GM23338 (cell line): ENCODE measurements around the gene RIC8A. TPM values are rescaled to one million over a fixed set of nuclear protein-coding genes. Genes with fewer than 3 reads are reported as not detected.

Experiments used
- ATAC-seq: fragments of 200-7000 bp; cut with Tn5 transposase; 3 replicates; pipeline ENCODE4 v1.9.1; 2020
- DNase-seq: peaks from one replicate; pipeline ENCODE4 v3.0.0-alpha.2; 2015; ENCODE audit warnings: low spot score
- H2AFZ ChIP-seq: fragments of 200-600 bp; sonication (generic); 2 replicates; pipeline ENCODE4 v1.8.0; 2016; ENCODE audit warnings: antibody characterized with exemption, mild to moderate bottlenecking, moderate library complexity
- H3F3A ChIP-seq: fragments of 200-600 bp; sonication (generic); replicated peaks from 2 replicates; pipeline ENCODE4 v1.8.0; 2017; ENCODE audit warnings: antibody characterized with exemption, mixed run types, low read depth
- H3K27ac ChIP-seq: fragments of 200-600 bp; sonication (generic); 2 replicates; pipeline ENCODE4 v1.6.1; 2016; ENCODE audit warnings: low read depth
- H3K27me3 ChIP-seq: fragments of 200-600 bp; sonication (generic); 2 replicates; pipeline ENCODE4 v1.8.0; 2016; ENCODE audit warnings: mild to moderate bottlenecking, mixed run types, moderate library complexity; ENCODE audit not compliant: insufficient read depth
- H3K36me3 ChIP-seq: fragments of 200-600 bp; sonication (generic); 2 replicates; pipeline ENCODE4 v1.8.0; 2016; ENCODE audit warnings: mild to moderate bottlenecking; ENCODE audit not compliant: insufficient read depth
- H3K4me1 ChIP-seq: fragments of 200-600 bp; sonication (generic); 2 replicates; pipeline ENCODE4 v1.8.0; 2016; ENCODE audit warnings: mild to moderate bottlenecking, moderate library complexity; ENCODE audit not compliant: insufficient read depth
- H3K4me2 ChIP-seq: fragments of 200-600 bp; sonication (generic); 2 replicates; pipeline ENCODE4 v1.7.1; 2017; ENCODE audit warnings: mixed run types
- H3K4me3 ChIP-seq: fragments of 200-600 bp; sonication (generic); 2 replicates; pipeline ENCODE4 v1.6.1; 2016; ENCODE audit warnings: mixed run types
- H3K79me2 ChIP-seq: fragments of 200-600 bp; sonication (generic); replicated peaks from 2 replicates; pipeline ENCODE4 v1.8.0; 2017; ENCODE audit warnings: mild to moderate bottlenecking; ENCODE audit not compliant: insufficient read depth
- H3K9me2 ChIP-seq: fragments of 200-600 bp; sonication (generic); 2 replicates; pipeline ENCODE4 v1.8.0; 2017; ENCODE audit not compliant: insufficient read depth
- H4K20me1 ChIP-seq: fragments of 200-600 bp; sonication (generic); replicated peaks from 2 replicates; pipeline ENCODE4 v1.8.0; 2017; ENCODE audit warnings: mild to moderate bottlenecking; ENCODE audit not compliant: insufficient read depth
- H3K27ac Mint-ChIP-seq: 2 replicates; pipeline ENCODE4 v1.8.0; 2020; ENCODE audit warnings: inconsistent platforms, mild to moderate bottlenecking, moderate library complexity, mixed read lengths
- H3K27me3 Mint-ChIP-seq: 3 replicates; pipeline ENCODE4 v1.8.0; 2022; ENCODE audit warnings: low read depth, mild to moderate bottlenecking, moderate library complexity, mixed read lengths, inconsistent platforms; ENCODE audit not compliant: insufficient read depth, poor library complexity
- H3K36me3 Mint-ChIP-seq: 3 replicates; pipeline ENCODE4 v1.8.0; 2021; ENCODE audit warnings: low read depth, mild to moderate bottlenecking, inconsistent platforms, moderate library complexity, mixed read lengths
- H3K4me1 Mint-ChIP-seq: 3 replicates; pipeline ENCODE4 v1.8.0; 2020; ENCODE audit warnings: mild to moderate bottlenecking, inconsistent platforms, mixed read lengths
- H3K4me3 Mint-ChIP-seq: 3 replicates; pipeline ENCODE4 v1.8.0; 2021; ENCODE audit warnings: moderate library complexity, mild to moderate bottlenecking, inconsistent platforms, mixed read lengths
- H3K9me3 Mint-ChIP-seq: 3 replicates; pipeline ENCODE4 v1.8.0; 2020; ENCODE audit warnings: moderate library complexity, mild to moderate bottlenecking, inconsistent platforms, mixed read lengths
- CREB1 ChIP-seq: fragments of 250-450 bp; sonication (Bioruptor Pico); IDR thresholded peaks from 2 replicates; pipeline ENCODE4 v1.5.0; 2020; ENCODE audit warnings: low read depth, mild to moderate bottlenecking, moderate library complexity
- CTCF ChIP-seq, 2 experiments: fragments of 200-600 bp in 1 of 2; sonication (generic) in 1 of 2; conservative IDR thresholded peaks; 2 replicates each; pipeline versions ENCODE4 v1.5.1 to v1.6.1; 2016 to 2017; ENCODE audit warnings: antibody characterized with exemption in 2 of 2, low read depth in 2 of 2, mild to moderate bottlenecking in 2 of 2, moderate library complexity in 1 of 2
- EZH2 ChIP-seq: fragments of 200-600 bp; sonication (generic); IDR thresholded peaks from one replicate; pipeline ENCODE4 v1.8.0; 2017; ENCODE audit warnings: antibody characterized with exemption, mild to moderate bottlenecking, low read depth; ENCODE audit not compliant: unreplicated experiment
- EZH2phosphoT487 ChIP-seq: fragments of 200-600 bp; sonication (generic); IDR thresholded peaks from one replicate; pipeline ENCODE4 v1.8.1; 2018; ENCODE audit warnings: antibody characterized with exemption; ENCODE audit not compliant: unreplicated experiment
- POLR2AphosphoS5 ChIP-seq: IDR thresholded peaks from 2 replicates; pipeline ENCODE4 v1.6.1; 2016; ENCODE audit warnings: antibody characterized with exemption, low read depth
- REST ChIP-seq: IDR thresholded peaks from one replicate; pipeline ENCODE4 v1.6.1; 2018; ENCODE audit warnings: antibody characterized with exemption; ENCODE audit not compliant: unreplicated experiment
- STAT1 ChIP-seq: IDR thresholded peaks from one replicate; pipeline ENCODE4 v1.6.1; 2016; ENCODE audit warnings: antibody characterized with exemption; ENCODE audit not compliant: unreplicated experiment
- ZNF114 ChIP-seq: fragments of 250-450 bp; sonication (Bioruptor Pico); IDR thresholded peaks from 2 replicates; pipeline ENCODE4 v1.5.0; 2020; ENCODE audit warnings: mild to moderate bottlenecking, moderate library complexity
- ZNF331 ChIP-seq: fragments of 250-450 bp; sonication (Bioruptor Pico); IDR thresholded peaks from 2 replicates; pipeline ENCODE4 v1.5.0; 2020; ENCODE audit warnings: low read depth, mild to moderate bottlenecking, moderate library complexity
- polyA plus RNA-seq: library from polyadenylated mRNA; unstranded; fragments of >200 nt; fragmentation: Nextera tagmentation; extraction: Ambion mirVana; gene quantifications from 2 replicates; pipeline ENCODE4 v1.2.1, GENCODE V29; 2016
- total RNA-seq: library from RNA; depleted of rRNA; stranded (reverse); fragments of >200 nt; shearing (Covaris generic); gene quantifications from 2 replicates; pipeline ENCODE4 v1.2.3, GENCODE V29; 2014
- TF ChIP-seq, protein P1 (sequence below): fragments of 250-450 bp; sonication (Bioruptor Pico); IDR thresholded peaks from 2 replicates; pipeline ENCODE4 v1.5.0; 2020; ENCODE audit warnings: mild to moderate bottlenecking, moderate library complexity

The RIC8A gene
- total and polyA plus RNA-seq, 2 experiments from 2014 or later = 23.6 to 81.3 TPM

DNA sequence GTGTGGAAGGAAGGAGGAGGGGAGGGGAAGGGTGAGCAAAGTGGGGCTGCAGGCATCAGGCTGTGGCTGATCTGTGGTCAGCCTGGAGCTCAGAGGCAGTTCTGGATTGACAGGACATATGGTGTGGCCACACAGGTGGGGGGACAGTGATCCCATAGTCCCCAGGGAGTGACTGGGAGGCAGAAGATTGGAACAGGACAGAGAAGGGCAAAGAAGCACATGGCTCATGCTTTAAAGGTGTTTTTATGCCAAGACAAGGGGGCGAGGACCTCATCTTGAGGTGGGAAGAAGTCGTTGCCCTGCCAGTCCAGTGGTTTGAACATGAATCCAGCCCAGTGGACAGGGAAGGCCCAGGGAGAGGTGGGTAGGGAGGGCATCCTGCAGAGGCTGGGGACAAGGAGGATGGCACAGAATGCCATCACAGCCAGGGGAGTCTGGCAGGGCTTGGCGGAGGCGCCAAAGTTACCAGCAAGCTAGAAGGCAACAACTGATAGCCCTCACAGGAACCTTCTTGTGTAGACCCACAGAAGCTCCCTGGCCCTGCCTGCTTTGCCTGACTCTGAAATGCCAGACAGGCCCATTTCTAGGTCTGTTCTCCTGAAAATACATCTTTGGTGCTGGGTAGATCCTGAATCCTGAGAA, 3.4 kb upstream of the RIC8A start (continued):
- TF ChIP-seq CTCF (conservative IDR thresholded peaks at IDR 0.05; ENCODE audit: low read depth in 2 of 2) = no peak

DNA sequence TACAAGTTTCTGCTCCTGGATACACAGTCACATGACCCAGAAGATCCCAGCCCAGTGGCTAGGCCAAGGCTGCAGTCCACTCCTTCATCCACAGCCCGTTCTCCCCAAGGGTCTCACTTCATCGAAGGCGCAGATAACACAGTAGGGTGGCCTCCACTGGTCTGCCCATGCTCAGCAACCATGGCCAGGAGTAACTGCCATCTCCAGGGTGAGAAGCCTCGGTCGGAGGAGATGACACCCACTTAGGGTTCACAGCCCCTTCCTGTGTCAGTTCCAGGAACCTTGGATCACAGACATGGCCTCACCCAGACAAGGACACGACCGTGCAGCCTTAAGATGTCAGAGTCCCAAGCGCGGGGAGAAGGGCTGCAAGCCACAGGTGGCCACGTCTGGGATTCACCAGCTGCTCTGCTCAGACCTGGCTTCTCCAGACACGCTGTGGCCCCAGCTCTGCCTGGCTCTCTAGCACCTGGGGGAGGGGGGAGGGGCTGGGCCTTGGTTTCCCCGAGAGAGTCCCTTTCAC, 2.9 kb upstream of the RIC8A start:
- Mint-ChIP-seq H3K4me1 (peaks cover 4% of the 10 kb centered on the region; the same call in 2 of the 3 replicates), H3K27ac (no peak overlapping the region)
- peaks cover 20% of the 10 kb centered on the region for H3K79me2 ChIP-seq

More for the DNA sequence above, 2.9 kb upstream of the RIC8A start:
- H3K36me3 Mint-ChIP-seq = peaks cover 24% of the 10 kb centered on the region
- Histone ChIP-seq H3K27ac (no peak overlapping the region), H3F3A (peaks cover 9% of the 10 kb centered on the region), H3K27me3 (no peaks in the 10 kb centered on the region), H3K4me2 (no peak overlapping the region), H3K4me1 (peaks cover 9% of the 10 kb centered on the region; the same call in 1 of the 2 replicates), H3K4me3 (no peak overlapping the region), H2AFZ (no peak overlapping the region), H3K9me2 (no peaks in the 10 kb centered on the region), H3K36me3 (no peaks in the 10 kb centered on the region), H4K20me1 (peaks cover 4% of the 10 kb centered on the region; the same call in 1 of the 2 replicates)
- DNase-seq (no peak), ATAC-seq (no peak)
- no peaks in the 10 kb centered on the region for H3K9me3 Mint-ChIP-seq
- TF ChIP-seq ZNF114 (CRISPR knock-in tag) (no peak), CTCF (conservative IDR thresholded peaks at IDR 0.05; ENCODE audit: low read depth in 2 of 2) (no peak), STAT1 (no peak), POLR2AphosphoS5 (no peak), REST (no peak), EZH2phosphoT487 (no peak), ZNF331 (CRISPR knock-in tag) (no peak), EZH2 (no peak), CREB1 (CRISPR knock-in tag) (no peak)
- TF ChIP-seq, protein P1, sequence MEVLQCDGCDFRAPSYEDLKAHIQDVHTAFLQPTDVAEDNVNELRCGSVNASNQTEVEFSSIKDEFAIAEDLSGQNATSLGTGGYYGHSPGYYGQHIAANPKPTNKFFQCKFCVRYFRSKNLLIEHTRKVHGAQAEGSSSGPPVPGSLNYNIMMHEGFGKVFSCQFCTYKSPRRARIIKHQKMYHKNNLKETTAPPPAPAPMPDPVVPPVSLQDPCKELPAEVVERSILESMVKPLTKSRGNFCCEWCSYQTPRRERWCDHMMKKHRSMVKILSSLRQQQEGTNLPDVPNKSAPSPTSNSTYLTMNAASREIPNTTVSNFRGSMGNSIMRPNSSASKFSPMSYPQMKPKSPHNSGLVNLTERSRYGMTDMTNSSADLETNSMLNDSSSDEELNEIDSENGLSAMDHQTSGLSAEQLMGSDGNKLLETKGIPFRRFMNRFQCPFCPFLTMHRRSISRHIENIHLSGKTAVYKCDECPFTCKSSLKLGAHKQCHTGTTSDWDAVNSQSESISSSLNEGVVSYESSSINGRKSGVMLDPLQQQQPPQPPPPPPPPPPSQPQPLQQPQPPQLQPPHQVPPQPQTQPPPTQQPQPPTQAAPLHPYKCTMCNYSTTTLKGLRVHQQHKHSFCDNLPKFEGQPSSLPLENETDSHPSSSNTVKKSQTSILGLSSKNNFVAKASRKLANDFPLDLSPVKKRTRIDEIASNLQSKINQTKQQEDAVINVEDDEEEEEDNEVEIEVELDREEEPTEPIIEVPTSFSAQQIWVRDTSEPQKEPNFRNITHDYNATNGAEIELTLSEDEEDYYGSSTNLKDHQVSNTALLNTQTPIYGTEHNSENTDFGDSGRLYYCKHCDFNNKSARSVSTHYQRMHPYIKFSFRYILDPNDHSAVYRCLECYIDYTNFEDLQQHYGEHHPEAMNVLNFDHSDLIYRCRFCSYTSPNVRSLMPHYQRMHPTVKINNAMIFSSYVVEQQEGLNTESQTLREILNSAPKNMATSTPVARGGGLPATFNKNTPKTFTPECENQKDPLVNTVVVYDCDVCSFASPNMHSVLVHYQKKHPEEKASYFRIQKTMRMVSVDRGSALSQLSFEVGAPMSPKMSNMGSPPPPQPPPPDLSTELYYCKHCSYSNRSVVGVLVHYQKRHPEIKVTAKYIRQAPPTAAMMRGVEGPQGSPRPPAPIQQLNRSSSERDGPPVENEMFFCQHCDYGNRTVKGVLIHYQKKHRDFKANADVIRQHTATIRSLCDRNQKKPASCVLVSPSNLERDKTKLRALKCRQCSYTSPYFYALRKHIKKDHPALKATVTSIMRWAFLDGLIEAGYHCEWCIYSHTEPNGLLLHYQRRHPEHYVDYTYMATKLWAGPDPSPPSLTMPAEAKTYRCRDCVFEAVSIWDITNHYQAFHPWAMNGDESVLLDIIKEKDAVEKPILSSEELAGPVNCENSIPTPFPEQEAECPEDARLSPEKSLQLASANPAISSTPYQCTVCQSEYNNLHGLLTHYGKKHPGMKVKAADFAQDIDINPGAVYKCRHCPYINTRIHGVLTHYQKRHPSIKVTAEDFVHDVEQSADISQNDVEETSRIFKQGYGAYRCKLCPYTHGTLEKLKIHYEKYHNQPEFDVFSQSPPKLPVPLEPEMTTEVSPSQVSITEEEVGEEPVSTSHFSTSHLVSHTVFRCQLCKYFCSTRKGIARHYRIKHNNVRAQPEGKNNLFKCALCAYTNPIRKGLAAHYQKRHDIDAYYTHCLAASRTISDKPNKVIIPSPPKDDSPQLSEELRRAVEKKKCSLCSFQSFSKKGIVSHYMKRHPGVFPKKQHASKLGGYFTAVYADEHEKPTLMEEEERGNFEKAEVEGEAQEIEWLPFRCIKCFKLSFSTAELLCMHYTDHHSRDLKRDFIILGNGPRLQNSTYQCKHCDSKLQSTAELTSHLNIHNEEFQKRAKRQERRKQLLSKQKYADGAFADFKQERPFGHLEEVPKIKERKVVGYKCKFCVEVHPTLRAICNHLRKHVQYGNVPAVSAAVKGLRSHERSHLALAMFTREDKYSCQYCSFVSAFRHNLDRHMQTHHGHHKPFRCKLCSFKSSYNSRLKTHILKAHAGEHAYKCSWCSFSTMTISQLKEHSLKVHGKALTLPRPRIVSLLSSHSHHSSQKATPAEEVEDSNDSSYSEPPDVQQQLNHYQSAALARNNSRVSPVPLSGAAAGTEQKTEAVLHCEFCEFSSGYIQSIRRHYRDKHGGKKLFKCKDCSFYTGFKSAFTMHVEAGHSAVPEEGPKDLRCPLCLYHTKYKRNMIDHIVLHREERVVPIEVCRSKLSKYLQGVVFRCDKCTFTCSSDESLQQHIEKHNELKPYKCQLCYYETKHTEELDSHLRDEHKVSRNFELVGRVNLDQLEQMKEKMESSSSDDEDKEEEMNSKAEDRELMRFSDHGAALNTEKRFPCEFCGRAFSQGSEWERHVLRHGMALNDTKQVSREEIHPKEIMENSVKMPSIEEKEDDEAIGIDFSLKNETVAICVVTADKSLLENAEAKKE (CRISPR knock-in tag) = no peak
- no peak overlapping the region for H3K4me3 Mint-ChIP-seq
- peaks cover 17% of the 10 kb centered on the region for H3K27me3 Mint-ChIP-seq
